ENCODE data around the gene EMILIN3.

Gene EMILIN3

GRCh38 chr20:41366546-41367392, at the start of gene EMILIN3:
EMILIN3 (minus strand) TSS chr20:41366818; CDS start chr20:41366634, 184 bp downstream.
- H3K27ac ChIP-seq, result no peak within 1 kb of the TSS
- DNase-seq (ENCODE audit: low read depth, low spot score), result no peak

- DNase-seq (ENCODE audit: low read depth, low spot score), result no peak
- no peak overlapping the region for H3K27ac ChIP-seq
Measured at GRCh38 chr20:41415191-41415590, 48.6 kb upstream of the EMILIN3 start.

DNA sequence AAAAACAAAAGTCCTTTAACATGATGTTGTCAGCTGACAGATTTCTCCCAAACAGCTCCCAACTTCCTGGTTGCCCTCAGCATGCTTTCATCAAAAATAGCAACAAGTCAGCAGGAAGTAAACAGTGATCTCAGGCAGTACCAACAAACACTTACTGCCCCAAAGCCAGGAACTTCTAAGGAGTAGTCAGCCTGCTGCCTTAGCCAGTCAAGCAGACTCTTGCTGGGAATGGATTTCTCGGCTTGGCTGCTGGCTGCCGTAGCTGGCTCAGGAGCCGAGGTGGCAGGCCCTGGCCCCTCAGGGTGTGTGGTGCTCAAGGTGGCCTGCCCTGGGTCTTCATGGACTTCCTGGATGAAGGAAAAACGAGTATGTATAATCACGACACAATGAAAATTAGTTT, 46.6 kb upstream of the EMILIN3 start:
- DNase-seq (ENCODE audit: low read depth, low spot score), result no peak
- H3K27ac ChIP-seq, result no peak overlapping the region

DNA sequence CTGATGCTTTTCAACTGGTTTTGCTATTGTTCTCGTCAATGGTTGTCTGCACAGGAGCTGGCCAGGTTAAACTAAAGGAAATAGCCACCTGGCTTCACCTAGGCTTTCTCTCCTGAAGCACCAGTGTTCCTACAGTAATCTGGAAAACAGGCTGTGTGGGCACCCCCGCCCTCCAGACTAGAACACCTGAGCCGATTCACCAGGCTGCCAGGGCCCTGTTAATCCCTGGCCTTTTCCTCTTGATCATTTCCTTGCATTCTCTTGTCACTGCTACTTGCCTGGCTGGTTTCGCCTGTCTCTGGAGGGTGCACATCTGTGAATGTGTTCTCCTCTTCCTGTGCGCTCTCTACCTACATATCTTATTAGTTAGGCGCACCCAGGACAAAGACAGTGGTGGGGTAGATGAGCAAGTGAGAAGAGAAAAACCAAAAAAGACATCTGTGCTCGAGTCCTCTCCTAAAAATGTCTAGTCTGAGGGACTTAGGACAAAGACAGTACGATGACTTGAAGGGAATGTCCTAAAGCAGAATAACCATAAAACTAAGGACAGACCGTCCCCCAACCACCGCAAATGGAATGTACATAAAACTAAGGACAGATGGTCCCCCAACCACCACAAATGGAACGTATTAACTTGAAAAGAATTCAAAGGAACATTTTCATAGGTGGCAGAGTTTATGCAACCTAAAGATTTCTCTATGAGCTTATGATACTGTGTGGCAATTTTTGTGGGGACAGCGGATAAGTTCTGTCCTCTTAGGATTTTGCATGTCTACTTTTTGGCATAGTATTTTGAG, 45.9 kb upstream of the EMILIN3 start:
- H3K27ac ChIP-seq, result no peak overlapping the region
- DNase-seq (ENCODE audit: low read depth, low spot score), result no peak

GRCh38 chr20:41411391-41411847, 44.8 kb upstream of the EMILIN3 start:
- no peak overlapping the region for H3K27ac ChIP-seq

GRCh38 chr20:41408986-41409385, 42.4 kb upstream of the EMILIN3 start:
- no peak for DNase-seq (ENCODE audit: low read depth, low spot score)
- no peak overlapping the region for H3K27ac ChIP-seq

More at GRCh38 chr20:41411391-41411847, 44.8 kb upstream of the EMILIN3 start:
- no peak for DNase-seq (ENCODE audit: low read depth, low spot score)

GRCh38 chr20:41408156-41408794, 41.7 kb upstream of the EMILIN3 start:
- DNase-seq (ENCODE audit: low read depth, low spot score), result no peak
- H3K27ac ChIP-seq, result no peak overlapping the region

- DNase-seq (ENCODE audit: low read depth, low spot score), result no peak
- no peak overlapping the region for H3K27ac ChIP-seq
Measured at GRCh38 chr20:41407607-41408006, 41.0 kb upstream of the EMILIN3 start.

DNA sequence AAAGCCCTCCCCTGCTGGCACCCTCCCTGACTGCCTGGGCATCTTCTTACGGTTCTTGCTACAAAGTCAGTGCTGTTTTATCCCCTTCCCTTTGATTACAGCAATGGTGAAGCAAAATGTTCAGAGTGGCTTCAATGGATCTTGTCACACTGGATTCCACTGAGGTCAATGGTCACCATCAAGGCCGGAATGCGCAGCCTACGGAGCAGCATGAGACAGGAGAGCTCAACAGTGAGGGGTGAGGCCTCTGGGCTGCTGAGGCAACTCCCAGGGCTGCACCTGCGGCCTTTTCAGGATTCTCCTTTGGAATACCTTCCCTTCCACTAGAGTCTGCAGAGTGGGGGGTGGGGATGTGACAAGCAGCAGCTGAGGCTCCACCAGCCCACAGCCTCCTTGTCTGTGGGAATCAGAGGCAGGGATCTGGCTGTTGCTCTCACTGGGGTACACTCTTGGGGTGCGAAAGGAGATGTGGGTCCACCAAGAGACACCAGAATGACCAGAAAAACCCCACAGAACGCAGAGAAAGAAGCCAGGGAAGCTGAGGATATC, 40.4 kb upstream of the EMILIN3 start:
- no peak for DNase-seq (ENCODE audit: low read depth, low spot score)
- H3K27ac ChIP-seq, result no peak overlapping the region

GRCh38 chr20:41406353-41406752, 39.7 kb upstream of the EMILIN3 start:
- H3K27ac ChIP-seq, result no peak overlapping the region
- DNase-seq (ENCODE audit: low read depth, low spot score), result no peak

- no peak overlapping the region for H3K27ac ChIP-seq
- DNase-seq (ENCODE audit: low read depth, low spot score), result no peak
Measured at GRCh38 chr20:41405436-41405835, 38.8 kb upstream of the EMILIN3 start.

- DNase-seq (ENCODE audit: low read depth, low spot score), result no peak
- H3K27ac ChIP-seq, result no peak overlapping the region
Measured at GRCh38 chr20:41403604-41404003, 37.0 kb upstream of the EMILIN3 start.

DNA sequence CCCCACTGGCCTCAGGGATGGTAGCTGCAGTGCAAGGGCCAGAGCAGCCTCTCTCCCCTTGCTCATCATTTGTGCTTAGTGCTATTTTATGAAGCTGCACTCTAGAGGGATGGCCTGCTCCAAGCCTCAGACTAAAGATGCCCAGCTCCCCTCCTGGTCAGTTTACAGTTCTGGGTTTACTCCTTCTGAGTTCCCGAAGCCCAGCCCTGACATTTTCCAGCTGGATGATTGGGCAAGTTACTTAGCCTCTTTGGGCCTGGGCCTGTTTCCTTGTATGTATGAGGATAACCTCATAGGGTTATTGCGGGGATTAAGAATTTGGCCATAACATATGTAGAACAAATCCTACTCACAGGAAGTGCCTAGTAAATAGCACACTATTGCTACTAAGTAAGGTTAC, 31.8 kb upstream of the EMILIN3 start:
- DNase-seq (ENCODE audit: low read depth, low spot score), result no peak
- H3K27ac ChIP-seq, result no peak overlapping the region

DNA sequence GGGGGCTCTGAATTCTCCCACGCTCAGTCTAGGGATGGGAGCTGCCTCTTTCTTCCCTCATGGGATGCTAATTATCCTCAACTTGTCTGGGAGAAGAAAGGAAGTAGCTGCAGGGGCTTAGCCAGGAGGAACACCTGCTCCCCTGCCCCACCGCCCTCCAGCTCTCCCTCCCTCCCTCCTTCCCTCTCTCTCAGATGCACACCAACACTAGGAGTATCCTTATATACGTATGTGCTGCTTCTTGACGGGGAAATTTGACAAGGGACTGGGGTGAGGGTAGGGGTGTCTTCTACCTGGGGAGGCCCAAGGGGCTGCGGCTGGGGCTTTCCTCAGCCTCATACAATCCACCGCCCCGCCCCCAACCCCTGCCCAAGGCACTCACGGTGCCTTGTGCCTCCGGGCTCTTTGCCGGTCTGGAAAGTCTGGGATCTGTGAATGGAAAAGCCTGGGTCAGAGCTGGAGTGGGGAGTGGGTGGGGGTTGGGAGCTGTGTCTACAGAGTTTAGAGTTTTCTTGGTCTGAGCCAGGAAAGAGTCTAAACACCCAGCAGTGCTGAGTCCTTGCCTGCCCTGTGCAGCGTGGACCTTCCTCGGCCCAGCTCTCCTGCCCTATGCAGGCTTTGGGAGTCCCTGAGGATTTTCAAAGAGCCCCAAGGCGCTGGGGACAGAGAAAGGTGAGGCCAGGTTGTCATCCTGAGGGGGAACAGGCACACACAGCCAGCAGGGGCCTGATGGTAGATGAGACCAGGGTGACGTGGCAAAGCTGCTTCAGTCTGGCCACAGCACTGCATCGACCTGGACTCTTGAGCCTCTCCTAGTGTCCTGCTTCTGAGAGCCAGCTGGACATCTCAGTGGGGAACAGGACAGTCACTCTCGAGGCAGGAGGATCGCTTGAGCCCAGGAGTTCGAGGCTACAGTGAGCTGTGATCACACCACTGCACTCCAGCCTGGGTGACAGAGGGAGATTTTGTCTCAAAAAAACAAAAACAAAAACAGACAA, 29.3 kb upstream of the EMILIN3 start:
- DNase-seq (ENCODE audit: low read depth, low spot score), result no peak
- H3K27ac ChIP-seq, result no peak overlapping the region

DNA sequence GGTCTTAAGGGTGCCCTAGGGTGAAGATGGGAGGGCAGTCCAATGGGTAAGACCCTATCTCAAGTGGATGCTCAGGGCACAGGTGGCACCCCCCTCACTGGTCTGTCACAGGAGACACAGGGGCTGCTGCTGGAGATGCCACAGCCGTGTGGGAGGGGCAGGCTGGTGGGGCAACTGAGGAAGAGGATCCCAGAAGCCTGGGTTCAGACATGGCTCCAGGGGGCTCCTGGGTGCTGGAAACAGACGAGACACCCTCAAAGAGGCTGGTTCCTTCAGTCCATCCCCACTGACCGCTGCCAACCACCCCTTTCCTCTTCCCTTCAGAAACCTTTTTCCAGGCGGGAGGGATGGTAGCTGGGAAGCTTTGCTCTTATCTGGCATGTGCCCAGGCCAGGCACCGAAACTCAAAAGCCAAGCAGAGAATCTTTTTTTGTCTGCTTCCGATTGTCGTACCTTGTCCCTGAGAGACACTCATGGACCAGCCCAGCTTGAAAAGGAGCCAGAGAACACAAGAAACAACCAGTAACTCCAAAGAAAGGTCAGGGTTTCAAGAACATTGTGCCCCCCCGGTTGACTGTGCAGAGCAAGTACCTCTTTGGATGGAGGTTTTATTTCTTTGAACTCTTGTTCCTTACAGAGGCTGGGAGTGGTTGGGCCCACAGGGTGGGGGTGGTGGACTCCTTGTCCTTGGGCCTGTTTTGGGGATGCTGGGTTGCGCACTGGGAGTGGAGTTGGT, 28.5 kb upstream of the EMILIN3 start:
- H3K27ac ChIP-seq, result no peak overlapping the region
- DNase-seq (ENCODE audit: low read depth, low spot score), result no peak

GRCh38 chr20:41394081-41394480, 27.5 kb upstream of the EMILIN3 start:
- DNase-seq (ENCODE audit: low read depth, low spot score), result no peak
- no peak overlapping the region for H3K27ac ChIP-seq

- no peak for DNase-seq (ENCODE audit: low read depth, low spot score)
- H3K27ac ChIP-seq, result no peak overlapping the region
Measured at GRCh38 chr20:41393705-41394066, 27.1 kb upstream of the EMILIN3 start.

DNA sequence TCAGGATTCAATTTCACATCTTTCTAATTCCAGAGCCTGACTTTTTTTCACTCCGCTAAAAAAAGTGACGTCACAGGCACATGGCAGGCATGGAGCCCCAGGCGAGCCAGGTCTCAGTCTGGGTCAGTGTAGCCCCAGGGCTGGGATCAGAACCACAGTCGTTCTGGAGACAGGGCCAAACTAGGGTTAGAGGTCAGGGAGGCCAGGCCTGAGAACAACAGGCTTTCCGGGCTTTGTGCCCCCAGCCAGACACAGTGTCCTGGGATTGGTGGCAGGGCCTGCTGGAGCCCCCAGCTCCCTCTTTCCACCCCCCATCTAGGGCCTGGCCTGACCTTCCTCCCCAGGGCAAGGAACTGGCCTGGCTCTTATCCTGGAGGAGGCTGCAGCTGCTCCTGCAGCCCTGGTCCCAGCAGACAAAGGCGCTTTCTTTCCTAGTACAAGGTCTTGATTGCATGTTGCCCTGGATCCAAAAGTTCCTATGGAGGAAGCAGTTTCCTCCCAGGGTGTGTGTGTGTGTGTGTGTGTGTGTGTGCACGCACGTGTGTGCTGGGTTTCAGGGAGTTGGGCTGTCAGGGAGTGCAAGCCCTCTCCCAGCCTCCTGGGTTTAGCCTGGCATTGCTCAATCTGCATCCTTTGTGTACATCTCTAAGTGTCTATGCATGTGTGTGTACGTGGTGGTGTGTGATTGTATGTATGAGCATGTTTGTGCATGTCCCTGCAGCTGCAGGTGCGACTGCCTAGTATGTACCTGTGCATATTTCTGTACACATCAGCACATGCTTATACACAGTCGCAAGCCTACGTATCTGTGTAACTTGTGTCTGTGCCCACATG, 26.5 kb upstream of the EMILIN3 start:
- no peak overlapping the region for H3K27ac ChIP-seq
- peak; percentile 27 for DNase-seq (ENCODE audit: low read depth, low spot score)

All from epithelial cell of prostate (primary cell).